ENCODE data around the gene SERPINH1.

GRCh38 chr11:75561426-75562047 lies 516 bp upstream of the SERPINH1 start:
- TF ChIP-seq EZH2 (IDR thresholded peaks at IDR 0.05; ENCODE audit: borderline replicate concordance, low read depth, low read length, severe bottlenecking) (no peak), CTCF (IDR thresholded peaks at IDR 0.05; ENCODE audit: extremely low read depth in 1 of 2, insufficient read depth in 1 of 2, low read depth in 1 of 2, low read length in 2 of 2) (no peak), MAX (IDR thresholded peaks at IDR 0.05; ENCODE audit: insufficient read depth, insufficient read length) (no peak), POLR2A (IDR thresholded peaks at IDR 0.05; ENCODE audit: low read depth, low read length) (no peak), MYC (IDR thresholded peaks at IDR 0.05; ENCODE audit: low read depth, low read length) (no peak)
